Measurements from ENCODE around the gene EIF4E1B. TPM values are rescaled to one million over a fixed set of nuclear protein-coding genes. Genes with fewer than 3 reads are reported as not detected.

Gene EIF4E1B
- total RNA-seq, 1 donor, result not detected

DNA sequence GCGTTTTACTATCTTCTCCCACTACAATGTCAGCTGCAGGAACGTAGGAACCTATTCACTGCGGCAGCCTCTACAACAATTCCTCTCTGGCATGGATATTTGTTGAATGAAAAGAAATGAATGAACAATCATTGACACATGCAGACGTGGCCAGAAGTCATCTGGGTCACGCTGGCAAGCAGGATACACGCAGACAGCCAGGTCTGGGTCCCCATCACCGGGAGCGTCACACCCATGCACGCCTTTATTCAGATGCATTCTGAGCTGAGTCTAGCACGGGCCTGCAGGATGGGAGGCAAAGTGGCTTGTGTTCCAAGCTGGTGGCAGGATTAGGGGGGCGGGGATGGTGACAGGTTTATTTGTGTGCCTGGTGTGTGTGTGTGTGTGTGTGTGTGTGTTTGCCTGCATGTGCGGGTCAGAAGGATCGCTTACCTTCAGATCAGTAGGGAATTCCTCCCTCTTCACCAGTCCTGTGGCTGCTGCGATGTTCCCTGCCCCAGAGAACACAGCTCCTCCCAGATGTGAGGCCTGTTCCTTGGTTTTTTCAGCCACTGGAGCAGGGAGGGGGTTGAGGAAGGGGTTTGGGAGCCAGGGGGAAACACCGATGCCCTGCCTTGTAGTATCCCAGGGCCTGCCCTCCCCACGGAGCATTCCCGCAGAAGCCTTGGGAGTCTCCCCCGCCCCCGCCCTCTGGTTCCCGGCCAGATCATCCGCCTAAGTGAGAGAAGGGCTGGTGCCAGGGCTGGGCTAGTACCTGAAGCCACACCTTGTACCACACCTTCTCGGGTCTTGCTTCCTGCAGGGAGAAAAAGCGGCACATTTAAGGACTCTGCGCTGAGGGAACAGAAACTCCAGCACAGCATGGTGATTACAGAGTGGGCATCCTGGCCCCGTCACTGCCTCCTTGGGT, 4.3 kb upstream of the EIF4E1B start:
- no peak for DNase-seq (ENCODE audit: low read depth in 2 of 3, low spot score in 2 of 3)

DNA sequence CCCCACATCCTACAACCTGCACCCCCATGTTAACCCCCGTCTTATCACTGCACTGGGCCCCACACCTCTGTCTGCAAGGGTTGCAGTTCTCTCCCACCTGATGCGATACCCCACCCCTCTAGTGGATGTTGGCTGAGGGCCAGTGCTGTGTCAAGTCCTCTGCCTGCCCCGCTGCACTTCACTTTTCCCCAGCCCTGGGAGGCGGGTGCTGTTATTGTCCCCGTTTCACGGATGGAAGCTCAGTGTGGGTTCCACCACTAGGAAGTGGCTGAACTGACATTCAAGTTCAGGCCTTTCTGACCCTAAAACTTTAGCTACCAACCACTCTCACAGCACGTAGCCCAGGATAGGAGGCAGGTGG, 3.6 kb upstream of the EIF4E1B start:
- DNase-seq (ENCODE audit: low read depth in 2 of 3, low spot score in 2 of 3), result no peak

DNA sequence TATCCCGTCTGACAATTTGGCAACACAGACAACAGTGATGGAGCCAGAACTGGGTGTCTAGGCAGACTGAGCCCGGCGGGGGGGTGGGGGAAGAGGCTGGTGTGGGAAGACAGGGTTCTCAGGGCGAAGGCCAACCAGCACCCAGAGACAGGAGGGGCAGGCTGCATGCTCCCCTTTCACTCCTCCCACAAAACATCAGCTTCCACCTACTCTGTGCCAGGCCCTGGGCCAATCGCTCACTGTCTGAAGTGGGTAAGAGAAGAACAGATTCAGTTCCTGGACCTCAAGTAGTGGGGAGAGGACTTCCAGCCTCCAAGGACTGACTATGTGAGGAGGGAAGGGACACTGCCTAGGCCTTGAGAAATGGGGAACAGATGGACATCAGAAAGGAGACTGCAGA, 2.9 kb upstream of the EIF4E1B start:
- DNase-seq (ENCODE audit: low read depth in 2 of 3, low spot score in 2 of 3), result no peak

DNA sequence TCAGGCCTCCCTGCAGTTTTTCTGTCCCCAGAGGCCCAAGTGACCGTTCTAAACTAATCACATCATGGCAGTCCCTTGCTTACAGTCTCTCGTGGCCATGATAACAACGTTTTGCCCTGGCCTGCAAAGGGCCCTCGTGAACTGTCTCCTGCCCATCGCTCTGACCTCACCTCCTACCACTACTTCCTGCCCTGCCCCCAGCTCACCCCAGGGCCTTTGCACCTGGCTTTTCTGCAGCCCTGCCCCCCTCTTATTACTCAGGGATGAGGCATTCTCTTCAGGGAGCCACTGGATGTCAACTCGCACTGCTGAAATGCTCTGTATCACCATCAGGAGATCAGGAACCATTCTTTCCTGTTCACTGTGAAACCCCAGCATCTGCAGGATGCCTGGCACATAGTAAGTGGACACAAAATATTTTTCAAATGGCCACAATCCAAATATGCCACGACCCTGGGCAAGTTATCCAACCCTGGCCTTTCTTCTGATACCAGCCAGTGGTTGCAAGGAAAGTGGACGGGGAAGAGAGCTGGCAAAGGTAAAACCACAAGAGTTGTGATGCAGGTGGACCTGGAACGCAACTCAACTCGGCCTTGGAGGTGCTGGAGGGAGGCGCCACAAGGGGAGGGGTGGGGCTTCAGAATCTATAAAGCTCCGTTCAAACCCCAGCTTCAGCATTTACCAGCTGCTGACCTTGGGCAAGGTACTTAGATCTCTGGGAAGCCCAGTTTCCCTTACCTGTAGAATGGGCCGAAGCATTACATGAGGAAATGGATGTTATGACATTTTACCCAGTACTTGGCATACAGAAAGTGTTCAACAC, 1.9 kb upstream of the EIF4E1B start:
- DNase-seq (ENCODE audit: low read depth in 2 of 3, low spot score in 2 of 3), result no peak

DNA sequence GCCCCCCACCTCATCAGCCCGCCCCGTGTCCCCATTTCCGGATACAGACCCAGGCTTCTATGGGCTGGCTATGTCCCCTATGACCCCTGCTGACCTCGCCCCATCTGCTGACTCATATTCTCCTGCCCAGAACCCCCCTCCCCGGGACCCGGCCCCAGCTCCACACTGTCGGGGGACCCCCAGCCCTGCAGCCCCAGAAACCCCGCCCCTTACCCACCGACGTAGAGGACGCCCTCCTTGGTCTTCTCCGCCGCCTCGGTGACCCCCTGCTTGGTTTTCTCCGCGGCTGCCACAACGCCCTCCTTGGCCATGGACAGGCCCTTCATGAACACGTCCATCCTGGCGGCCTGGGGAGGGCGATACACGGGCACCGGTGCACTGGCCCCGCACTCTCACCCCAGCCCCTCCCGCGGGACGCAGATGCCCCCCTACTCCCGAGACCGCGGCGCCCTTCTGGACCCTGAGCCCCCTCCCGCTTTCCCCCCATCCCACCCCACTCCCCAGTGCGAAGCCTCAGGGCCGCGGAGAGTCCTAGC, 1.1 kb upstream of the EIF4E1B start:
- DNase-seq (ENCODE audit: low read depth in 2 of 3, low spot score in 2 of 3), result no peak

DNA sequence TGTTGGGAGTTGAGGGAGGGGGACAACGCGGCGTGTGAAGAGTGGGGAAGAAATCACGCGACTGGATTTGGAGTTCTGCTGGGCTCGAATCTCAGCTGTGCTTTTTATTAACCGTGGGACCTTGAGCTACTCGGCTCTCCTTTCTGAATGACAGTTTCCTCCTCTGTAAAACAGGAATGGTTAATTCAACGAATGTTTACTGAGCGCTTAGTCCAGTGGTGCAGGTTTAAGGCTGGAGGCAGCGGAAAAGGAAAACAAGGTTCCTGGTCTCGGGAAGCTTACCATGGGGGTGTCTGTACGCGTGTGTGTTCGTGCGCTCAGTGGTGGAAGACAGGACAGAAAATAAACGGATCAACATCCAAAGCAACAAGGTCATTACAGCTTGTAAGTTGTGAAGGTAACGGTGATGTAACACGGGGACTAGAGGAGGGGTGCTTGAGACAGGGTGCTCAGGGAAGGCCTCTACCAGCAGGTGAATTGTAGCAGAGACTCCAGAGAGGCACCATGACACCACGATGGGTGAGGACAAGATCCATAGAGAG, 277 bp downstream of the EIF4E1B start:
- no peak for DNase-seq (ENCODE audit: low read depth in 2 of 3, low spot score in 2 of 3)

DNA sequence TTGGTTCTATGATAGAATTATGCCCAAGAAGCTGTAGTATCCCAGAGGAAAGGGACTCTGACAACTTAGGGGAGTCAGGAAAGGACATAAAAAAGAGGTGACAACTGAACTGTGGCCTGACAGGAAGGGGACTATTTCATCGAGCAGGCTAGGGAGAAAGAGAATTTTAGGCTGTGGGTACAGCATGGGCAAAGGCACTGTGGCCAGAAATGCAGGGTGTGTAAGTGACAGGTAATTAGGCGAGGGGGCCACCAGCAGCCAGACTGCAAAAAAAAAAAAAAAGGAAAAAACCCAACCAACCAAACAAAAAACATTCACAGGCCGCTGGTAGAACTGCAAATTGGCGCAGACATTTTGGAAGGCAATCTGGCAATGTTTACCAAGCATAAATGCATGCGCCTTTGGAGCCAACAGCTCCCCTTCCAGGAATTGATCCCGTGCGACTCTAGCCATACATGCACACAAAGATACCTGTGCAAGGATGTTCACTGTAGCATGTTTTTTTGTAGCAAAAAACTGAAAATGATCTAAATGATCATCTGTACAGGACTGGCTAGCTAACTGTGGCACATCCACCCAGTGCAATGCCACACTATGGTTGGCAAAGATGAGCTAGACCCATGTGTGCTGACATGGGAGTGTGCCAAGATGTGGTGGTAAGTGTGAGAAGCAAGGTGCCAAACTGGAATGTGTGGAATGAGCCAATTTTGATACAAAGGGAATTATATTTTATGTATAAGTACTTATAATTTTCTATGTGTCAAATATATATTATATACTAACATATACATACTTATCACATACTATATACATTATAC, 1.1 kb downstream of the EIF4E1B start:
- DNase-seq (ENCODE audit: low read depth in 2 of 3, low spot score in 2 of 3), result no peak

DNA sequence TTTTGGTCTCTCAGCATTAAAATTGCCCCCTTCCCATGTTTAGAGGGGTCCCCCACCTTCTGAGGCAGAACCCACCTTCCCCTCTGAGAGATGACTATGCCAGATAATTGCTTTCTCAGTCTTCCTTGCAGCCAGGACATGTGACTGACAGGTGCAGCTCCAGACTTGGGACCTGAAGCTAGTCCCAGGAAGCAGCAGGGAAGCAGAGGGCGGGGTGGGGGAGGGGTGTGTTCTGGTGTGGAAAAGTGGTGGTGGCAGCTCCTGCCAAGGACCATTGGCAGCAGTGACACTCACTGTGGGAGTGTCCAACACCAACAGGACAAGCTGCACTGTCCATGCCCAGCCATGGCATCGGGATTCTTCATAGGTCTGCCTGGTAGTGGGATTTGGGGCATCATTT, 2.3 kb downstream of the EIF4E1B start:
- DNase-seq (ENCODE audit: low read depth in 2 of 3, low spot score in 2 of 3), result no peak

DNA sequence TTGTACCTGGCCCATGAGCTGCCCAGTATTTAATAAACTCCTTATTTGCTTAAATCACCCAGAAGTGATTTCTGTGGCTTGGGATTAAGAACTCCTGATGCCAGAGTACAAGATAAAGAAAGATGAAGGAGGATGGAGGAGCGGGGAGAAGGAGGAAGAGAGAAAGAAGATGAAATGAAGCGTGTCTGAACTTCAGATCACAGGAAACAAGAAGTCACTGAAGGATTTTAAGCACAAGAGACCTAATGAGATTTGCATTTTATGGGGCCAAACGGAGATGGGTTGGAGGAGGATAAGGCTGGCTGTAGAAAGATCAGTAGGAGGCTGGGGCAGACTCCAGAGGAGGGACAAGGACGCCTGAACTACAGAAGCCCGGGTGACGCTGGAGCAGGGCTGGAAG, 3.1 kb downstream of the EIF4E1B start:
- no peak for DNase-seq (ENCODE audit: low read depth in 2 of 3, low spot score in 2 of 3)

DNA sequence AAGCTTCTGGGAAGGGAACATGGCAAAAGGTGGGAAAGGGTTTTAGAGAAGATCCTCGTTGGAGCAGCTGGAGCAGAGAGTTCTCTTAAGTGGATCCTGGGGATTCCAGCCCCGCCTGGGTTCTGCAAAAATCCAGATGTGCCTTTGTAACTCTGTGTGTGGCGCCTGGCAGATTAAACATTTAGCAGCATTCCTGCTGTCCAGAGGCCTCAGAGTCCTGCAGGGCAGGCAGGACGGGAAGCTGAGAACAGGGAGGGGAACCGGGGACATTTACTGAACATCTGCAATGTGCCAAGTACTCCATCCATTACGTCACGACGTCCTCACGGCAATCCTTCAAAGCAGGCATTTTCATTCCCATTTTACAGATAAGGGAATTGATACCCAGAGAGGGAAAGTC, 6.0 kb downstream of the EIF4E1B start:
- DNase-seq (ENCODE audit: low read depth in 2 of 3, low spot score in 2 of 3), result no peak

DNA sequence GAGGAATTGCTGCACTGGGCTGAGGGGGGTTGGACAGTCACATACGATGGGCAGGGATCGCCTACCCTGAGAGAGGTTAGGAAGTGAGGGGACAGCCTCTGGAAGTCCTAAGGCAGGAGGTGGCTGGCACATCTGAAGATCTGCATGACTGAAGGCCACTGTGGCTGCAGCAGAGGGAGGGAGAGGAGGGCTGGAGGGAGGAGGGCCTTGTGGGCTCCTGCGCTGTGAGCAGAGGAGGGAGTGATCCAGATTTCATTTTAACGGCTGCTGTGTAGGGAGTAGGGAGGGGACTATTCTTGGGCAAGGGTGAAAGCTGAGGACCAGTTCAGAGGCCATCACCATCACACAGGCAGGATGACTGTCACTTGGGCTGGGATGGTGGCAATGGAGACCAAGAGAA, 7.1 kb downstream of the EIF4E1B start:
- DNase-seq (ENCODE audit: low read depth in 2 of 3, low spot score in 2 of 3), result no peak

DNA sequence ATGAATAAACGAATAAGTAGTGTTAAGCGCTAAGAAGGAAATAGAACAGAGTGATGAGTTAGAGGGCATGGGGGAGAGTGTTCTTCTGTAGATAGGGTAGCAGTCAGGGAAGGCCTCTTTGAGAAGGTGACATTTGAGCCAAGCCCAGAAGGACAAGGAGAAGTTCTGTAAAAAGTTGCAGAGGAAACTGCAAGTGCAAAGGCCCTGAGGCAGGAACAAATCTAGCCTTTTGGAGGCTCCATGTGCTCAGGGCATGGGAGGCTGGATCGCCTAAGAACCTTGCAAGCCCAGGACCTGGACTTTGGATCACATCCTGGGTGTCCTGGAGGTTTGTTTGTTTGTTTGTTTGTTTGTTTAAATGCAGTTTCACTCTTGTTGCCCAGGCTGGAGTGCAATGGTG, 8.0 kb downstream of the EIF4E1B start:
- DNase-seq (ENCODE audit: low read depth in 2 of 3, low spot score in 2 of 3), result no peak

DNA sequence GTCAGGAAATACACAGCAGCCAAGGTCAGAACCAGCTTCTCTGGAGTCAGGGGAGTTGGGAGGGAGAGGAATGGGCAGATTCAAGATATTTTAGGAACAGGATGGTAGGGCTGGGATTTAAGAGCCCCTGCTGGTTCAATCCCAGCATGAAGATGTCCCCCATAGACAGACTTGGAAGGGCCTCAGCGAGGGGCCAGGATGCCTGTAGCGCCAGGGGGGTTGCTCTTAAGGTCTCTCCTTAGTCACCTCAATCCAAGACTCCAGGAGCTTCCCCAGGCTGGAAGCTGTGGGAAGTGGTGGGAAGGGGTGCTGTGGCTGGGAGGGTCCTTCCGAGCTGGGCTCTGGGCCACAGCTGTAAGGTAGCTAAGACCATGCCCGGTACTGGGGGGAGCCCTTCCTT, 8.7 kb downstream of the EIF4E1B start:
- no peak for DNase-seq (ENCODE audit: low read depth in 2 of 3, low spot score in 2 of 3)

DNA sequence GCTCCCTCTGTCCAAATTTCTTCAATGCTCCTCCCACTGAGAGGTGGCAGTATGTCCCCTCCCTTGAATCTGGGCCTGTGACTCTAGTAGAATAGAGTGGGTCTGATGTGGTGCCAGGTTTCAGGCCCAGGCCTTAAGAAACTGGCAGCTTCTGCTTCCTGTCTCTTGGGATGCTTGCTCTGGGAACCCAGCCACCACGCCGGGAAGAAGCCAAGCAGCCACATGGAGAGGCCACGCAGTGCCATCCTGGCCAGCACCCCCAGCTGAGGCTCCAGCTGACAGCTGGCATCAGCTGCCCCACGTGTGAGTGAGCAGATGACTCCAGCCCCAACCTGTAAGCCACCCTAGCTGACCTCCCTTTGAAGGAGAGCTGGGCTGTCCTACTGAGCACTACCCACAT, 9.5 kb downstream of the EIF4E1B start:
- no peak for DNase-seq (ENCODE audit: low read depth in 2 of 3, low spot score in 2 of 3)

DNA sequence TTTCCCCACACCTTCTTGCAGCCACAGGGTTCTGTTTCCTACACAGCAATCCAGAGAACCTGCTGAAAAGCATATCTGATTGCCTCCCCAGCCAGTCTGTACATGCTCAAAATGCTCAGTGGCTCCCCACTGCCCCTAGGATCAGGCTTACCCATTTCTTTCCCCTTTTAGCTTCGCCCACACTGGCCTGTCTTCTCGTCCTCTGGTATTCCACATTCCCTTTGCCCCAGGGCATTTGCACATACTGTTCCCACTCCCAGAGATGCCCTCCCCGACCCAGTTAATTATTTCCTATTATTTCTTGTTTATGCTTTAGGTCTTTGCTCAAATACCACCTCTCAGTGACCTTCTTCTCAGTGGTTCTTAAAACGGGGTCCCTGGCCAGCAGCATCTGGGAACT, 10.1 kb downstream of the EIF4E1B start:
- no peak for DNase-seq (ENCODE audit: low read depth in 2 of 3, low spot score in 2 of 3)

DNA sequence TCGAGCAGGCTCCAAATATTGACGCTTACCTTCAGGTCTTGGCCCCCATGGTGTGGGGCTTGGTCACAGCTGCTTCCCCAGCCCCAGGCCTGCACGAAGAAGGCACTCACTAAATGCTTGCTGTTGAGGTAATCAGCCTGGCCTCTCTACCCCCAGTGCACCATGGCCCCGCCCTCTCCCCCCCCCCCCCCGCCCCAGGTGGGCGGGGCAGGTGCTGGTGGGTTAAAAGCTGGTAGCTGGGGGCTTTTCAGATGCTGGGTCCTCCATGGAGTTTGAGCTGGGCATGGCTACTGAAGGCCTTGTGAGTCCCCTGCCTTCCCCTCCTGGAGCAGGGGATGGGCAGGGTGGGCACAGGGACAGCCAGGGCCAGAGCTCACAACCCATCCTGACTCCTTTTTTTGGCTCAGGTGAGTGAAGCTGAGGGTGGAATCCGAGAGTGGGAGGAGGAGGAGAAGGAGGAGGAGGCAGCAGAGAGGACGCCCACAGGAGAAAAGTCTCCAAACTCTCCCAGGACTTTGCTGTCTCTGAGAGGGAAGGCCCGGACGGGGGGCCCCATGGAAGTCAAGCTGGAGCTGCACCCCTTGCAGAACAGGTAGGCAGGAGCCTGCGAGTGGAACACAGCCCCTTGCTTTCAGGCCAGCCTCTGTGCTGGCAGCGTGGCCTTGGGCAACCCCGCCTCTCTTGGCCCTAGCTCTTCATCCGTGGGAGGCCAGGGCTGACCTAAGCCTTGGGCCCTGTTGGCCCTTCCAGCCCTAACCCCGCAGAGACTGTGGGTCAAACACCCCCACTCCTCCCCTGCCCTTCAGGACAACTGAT, 12.4 kb downstream of the EIF4E1B start:
- no peak for DNase-seq (ENCODE audit: low read depth in 2 of 3, low spot score in 2 of 3)

DNA sequence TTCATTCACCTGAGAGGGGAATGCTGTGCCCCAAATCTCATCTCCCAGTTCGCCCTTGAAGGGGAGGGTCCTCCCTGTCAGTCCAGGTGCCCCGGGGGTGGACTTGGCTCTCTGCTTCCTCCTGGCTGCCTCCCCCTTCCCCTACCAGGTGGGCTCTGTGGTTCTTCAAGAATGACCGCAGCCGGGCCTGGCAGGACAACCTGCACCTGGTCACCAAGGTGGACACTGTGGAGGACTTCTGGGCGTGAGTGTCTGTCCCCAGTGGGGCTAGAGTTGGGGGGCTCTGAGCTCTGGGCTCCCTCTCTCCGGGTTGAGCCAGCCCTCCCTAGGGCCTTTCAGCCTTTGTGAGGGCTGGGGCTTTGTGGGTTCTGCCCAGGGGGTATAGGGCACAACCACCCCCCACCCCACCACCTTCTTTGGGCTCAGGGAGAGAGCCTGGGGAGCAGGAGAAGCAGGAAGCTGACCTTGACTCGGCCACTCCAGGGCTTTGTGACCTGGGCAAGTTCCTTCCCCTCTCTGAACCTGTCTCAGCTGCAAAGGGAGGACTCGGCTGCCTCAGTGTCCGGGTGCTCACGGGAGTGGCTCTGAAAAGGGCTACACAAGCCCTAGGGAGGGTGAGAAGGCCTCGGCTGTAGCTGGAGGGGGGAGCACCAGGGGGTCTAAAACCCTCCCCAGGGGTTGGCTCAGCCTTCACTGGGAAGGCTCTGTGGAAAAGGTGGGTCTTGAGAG, 13.2 kb downstream of the EIF4E1B start:
- no peak for DNase-seq (ENCODE audit: low read depth in 2 of 3, low spot score in 2 of 3)

DNA sequence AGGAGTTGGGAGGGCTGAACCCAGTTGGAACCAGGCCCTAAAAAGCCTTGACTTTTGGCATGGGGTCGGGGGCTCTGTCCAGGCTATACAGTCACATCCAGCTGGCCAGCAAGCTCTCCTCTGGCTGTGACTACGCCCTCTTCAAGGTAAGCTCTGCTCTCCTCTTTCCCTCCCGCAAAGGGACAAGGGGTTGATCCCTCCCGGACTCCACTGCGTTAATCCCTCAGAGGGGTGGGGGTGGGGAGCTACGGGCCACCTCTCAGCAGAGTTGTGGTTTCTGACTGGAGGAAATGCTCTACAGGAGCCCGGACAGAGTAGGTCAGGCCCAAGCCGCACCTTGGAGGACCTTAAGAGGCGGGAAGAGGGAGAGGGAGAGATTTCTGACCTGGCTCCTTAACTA, 13.8 kb downstream of the EIF4E1B start:
- no peak for DNase-seq (ENCODE audit: low read depth in 2 of 3, low spot score in 2 of 3)

Measured in hematopoietic multipotent progenitor cell (in vitro differentiated cells).